Measurements from ENCODE around the gene MYRFL. TPM values are rescaled to one million over a fixed set of nuclear protein-coding genes. Genes with fewer than 3 reads are reported as not detected.

MYRFL gene
- total and polyA plus RNA-seq, 5 donors = 0.05 to 0.36 (median 0.20) TPM; not detected in 2

GRCh38 chr12:69913526-69913925 is 88.5 kb downstream of the MYRFL start:
- 54% methylated on average over 3 of the region's 3 CpGs for WGBS
- no peaks in the 10 kb centered on the region for H3K9me3 ChIP-seq (ENCODE audit: control insufficient read depth, low read length)
- ATAC-seq = no peak

GRCh38 chr12:69915964-69916363 is 90.9 kb downstream of the MYRFL start:
- Histone ChIP-seq H3K4me3 (ENCODE audit: low read length) (no peak overlapping the region), H3K9me3 (ENCODE audit: control insufficient read depth, low read length) (no peaks in the 10 kb centered on the region), H3K27ac (ENCODE audit: low read length) (no peak overlapping the region), H3K27me3 (ENCODE audit: control insufficient read depth, insufficient read depth) (no peaks in the 10 kb centered on the region), H3K4me1 (ENCODE audit: control insufficient read depth, insufficient read depth, low read length) (no peaks in the 10 kb centered on the region)
- DNase-seq = no peak
- 80% methylated on average over 2 of the region's 2 CpGs for WGBS
- no peak for ATAC-seq
- intact Hi-C loops (cut with DNase I) = no loop called here

More at GRCh38 chr12:69913526-69913925, 88.5 kb downstream of the MYRFL start:
- H3K27me3 ChIP-seq (ENCODE audit: control insufficient read depth, insufficient read depth) = no peaks in the 10 kb centered on the region
- H3K27ac ChIP-seq (ENCODE audit: low read length) = no peak overlapping the region
- intact Hi-C loops (cut with DNase I) = no loop called here
- DNase-seq = no peak
- no peak overlapping the region for H3K4me3 ChIP-seq (ENCODE audit: low read length)
- H3K4me1 ChIP-seq (ENCODE audit: control insufficient read depth, insufficient read depth, low read length) = no peaks in the 10 kb centered on the region

DNA sequence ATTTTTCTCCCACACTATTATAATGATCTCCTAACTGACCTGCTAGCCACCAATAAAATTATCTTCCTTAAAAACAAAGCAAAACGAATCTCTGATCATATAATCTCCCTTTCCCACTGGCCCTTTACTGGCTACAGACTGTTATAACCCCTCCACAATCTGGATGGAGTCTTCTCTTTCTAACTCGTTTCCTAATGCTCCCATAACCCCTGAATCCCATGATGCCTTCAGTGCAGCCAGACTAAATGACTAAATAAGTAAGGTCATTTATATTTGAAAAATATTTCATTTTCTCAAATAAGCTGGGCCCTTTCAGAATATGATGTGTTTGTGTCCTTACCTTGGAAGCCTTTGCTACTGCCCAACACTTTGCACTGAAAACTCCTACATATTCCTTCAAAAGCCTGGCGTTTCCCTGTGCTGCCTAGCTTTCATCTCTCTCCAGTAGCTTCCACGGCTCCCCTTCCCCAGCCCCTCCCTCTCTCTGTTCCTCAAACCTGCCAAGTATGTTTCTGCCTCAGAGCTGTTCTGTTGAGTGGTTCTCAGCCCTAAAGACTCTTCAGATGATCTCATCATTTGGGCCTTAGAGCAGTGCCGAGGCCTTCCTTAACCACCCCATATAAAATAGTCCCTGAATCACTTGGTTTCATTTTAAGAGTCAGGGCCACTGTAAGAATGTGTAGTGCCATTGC is 91.7 kb downstream of the MYRFL start:
- H3K9me3 ChIP-seq (ENCODE audit: control insufficient read depth, low read length) = no peaks in the 10 kb centered on the region
- H3K27me3 ChIP-seq (ENCODE audit: control insufficient read depth, insufficient read depth) = no peaks in the 10 kb centered on the region
- no peak overlapping the region for H3K4me3 ChIP-seq (ENCODE audit: low read length)
- H3K4me1 ChIP-seq (ENCODE audit: control insufficient read depth, insufficient read depth, low read length) = no peaks in the 10 kb centered on the region
- intact Hi-C loops (cut with DNase I) = no loop called here
- H3K27ac ChIP-seq (ENCODE audit: low read length) = no peak overlapping the region
- ATAC-seq (peak; percentile 86 to 88), DNase-seq (peak in 1 of 3 donors; percentile 43)
- 36% methylated on average over 5 of the region's 5 CpGs for WGBS

GRCh38 chr12:69918287-69918686 is 93.3 kb downstream of the MYRFL start:
- no peak for DNase-seq
- H3K4me3 ChIP-seq (ENCODE audit: low read length) = no peak overlapping the region
- H3K4me1 ChIP-seq (ENCODE audit: control insufficient read depth, insufficient read depth, low read length) = no peaks in the 10 kb centered on the region
- intact Hi-C loops (cut with DNase I) = no loop called here
- H3K27me3 ChIP-seq (ENCODE audit: control insufficient read depth, insufficient read depth) = no peaks in the 10 kb centered on the region
- 93% methylated on average over 2 of the region's 2 CpGs for WGBS
- H3K27ac ChIP-seq (ENCODE audit: low read length) = no peak overlapping the region
- no peak for ATAC-seq
- no peaks in the 10 kb centered on the region for H3K9me3 ChIP-seq (ENCODE audit: control insufficient read depth, low read length)

- DNase-seq (no peak), ATAC-seq (no peak)
- no peaks in the 10 kb centered on the region for H3K27me3 ChIP-seq (ENCODE audit: control insufficient read depth, insufficient read depth)
- H3K9me3 ChIP-seq (ENCODE audit: control insufficient read depth, low read length) = no peaks in the 10 kb centered on the region
- no peaks in the 10 kb centered on the region for H3K4me1 ChIP-seq (ENCODE audit: control insufficient read depth, insufficient read depth, low read length)
- WGBS = 61% methylated on average over 3 of the region's 3 CpGs
- intact Hi-C loops (cut with DNase I) = no loop called here
- H3K27ac ChIP-seq (ENCODE audit: low read length) = no peak overlapping the region
- H3K4me3 ChIP-seq (ENCODE audit: low read length) = no peak overlapping the region
Measured at GRCh38 chr12:69919495-69919894, 94.5 kb downstream of the MYRFL start.

DNA sequence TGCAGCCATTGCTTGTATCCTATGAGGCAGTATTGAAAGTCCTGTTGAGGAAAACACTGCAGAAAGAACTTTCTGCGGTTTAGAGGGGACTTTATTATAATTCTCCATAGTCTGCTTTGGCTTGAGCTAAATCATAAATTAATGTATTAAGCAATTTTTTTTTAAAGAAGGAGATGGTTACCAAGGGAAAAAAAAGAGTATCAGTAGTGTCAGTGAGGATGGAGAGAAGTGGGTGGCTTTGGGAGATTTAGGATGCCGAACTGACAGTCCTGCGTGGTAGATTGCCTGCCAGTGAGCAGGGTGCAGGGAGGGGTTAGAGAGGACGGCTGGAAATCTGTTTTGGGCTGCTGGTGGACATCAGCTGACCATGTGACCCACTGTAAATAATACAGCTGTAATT is 96.8 kb downstream of the MYRFL start:
- Histone ChIP-seq H3K9me3 (ENCODE audit: control insufficient read depth, low read length) (no peaks in the 10 kb centered on the region), H3K4me3 (ENCODE audit: low read length) (no peak overlapping the region), H3K4me1 (ENCODE audit: control insufficient read depth, insufficient read depth, low read length) (no peaks in the 10 kb centered on the region), H3K27ac (ENCODE audit: low read length) (no peak overlapping the region), H3K27me3 (ENCODE audit: control insufficient read depth, insufficient read depth) (no peaks in the 10 kb centered on the region)
- DNase-seq (no peak), ATAC-seq (no peak)
- 57% methylated on average over 4 of the region's 4 CpGs for WGBS
- intact Hi-C loops (cut with DNase I) = no loop called here

- intact Hi-C loops (cut with DNase I) = no loop called here
Measured at GRCh38 chr12:69922999-69923398, 98.0 kb downstream of the MYRFL start.

DNA sequence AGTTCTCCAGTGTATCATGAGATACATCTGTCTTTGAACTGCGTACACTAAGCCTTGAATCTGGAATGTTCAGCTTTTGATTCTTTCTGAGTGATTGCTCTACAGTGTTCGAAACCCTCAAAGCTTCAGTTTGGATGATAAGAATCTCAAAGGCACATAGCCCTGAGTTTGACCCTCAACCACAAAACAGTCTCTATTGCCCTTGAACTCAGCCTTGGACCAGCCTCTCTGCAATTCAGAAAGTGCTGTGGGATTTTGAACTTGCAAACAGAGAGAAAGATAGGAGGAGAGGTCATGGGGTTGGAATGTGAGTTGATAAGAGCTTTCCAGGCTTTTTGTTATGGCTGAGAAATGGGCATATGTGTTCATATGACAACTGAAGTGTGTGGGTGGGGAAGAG is 100.3 kb downstream of the MYRFL start:
- ATAC-seq = no peak
- Histone ChIP-seq H3K4me1 (ENCODE audit: control insufficient read depth, insufficient read depth, low read length) (no peaks in the 10 kb centered on the region), H3K27ac (ENCODE audit: low read length) (no peak overlapping the region), H3K27me3 (ENCODE audit: control insufficient read depth, insufficient read depth) (no peaks in the 10 kb centered on the region), H3K9me3 (ENCODE audit: control insufficient read depth, low read length) (no peaks in the 10 kb centered on the region), H3K4me3 (ENCODE audit: low read length) (no peak overlapping the region)
- intact Hi-C loops (cut with DNase I) = no loop called here
- DNase-seq = no peak
- 78% methylated on average over 2 of the region's 2 CpGs for whole genome bisulfite sequencing

More at GRCh38 chr12:69922999-69923398, 98.0 kb downstream of the MYRFL start:
- ATAC-seq = no peak
- Histone ChIP-seq H3K4me1 (ENCODE audit: control insufficient read depth, insufficient read depth, low read length) (no peaks in the 10 kb centered on the region), H3K9me3 (ENCODE audit: control insufficient read depth, low read length) (no peaks in the 10 kb centered on the region), H3K27ac (ENCODE audit: low read length) (no peak overlapping the region), H3K4me3 (ENCODE audit: low read length) (no peak overlapping the region), H3K27me3 (ENCODE audit: control insufficient read depth, insufficient read depth) (no peaks in the 10 kb centered on the region)
- no peak for DNase-seq

DNA sequence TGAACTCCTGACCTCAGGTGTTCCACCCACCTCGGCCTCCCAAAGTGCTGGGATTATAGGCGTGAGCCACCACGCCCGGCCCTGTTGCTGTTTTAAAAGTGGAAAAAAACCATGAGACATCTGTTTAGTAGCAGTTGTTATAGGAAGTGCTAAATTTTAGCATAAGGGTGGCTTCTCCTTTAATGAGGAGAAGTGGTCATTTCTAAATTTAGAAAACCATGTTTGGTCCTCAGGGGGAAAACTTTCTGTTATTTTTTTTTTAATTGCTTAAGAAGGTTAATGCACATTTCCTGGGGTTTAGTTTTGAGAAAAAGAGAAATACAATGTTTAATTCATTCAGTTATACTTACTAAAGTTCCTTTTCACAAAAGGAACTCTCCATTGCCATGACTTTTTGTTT is 102.1 kb downstream of the MYRFL start:
- 88% methylated on average over 4 of the region's 4 CpGs for WGBS
- Histone ChIP-seq H3K4me1 (ENCODE audit: control insufficient read depth, insufficient read depth, low read length) (no peaks in the 10 kb centered on the region), H3K4me3 (ENCODE audit: low read length) (no peak overlapping the region), H3K27ac (ENCODE audit: low read length) (no peak overlapping the region), H3K27me3 (ENCODE audit: control insufficient read depth, insufficient read depth) (no peaks in the 10 kb centered on the region), H3K9me3 (ENCODE audit: control insufficient read depth, low read length) (no peaks in the 10 kb centered on the region)
- no peak for ATAC-seq
- intact Hi-C loops (cut with DNase I) = no loop called here
- no peak for DNase-seq

GRCh38 chr12:69929125-69929524 is 104.1 kb downstream of the MYRFL start:
- DNase-seq (no peak), ATAC-seq (no peak)
- H3K27ac ChIP-seq (ENCODE audit: low read length) = no peak overlapping the region
- H3K4me1 ChIP-seq (ENCODE audit: control insufficient read depth, insufficient read depth, low read length) = no peaks in the 10 kb centered on the region
- H3K27me3 ChIP-seq (ENCODE audit: control insufficient read depth, insufficient read depth) = no peaks in the 10 kb centered on the region
- H3K9me3 ChIP-seq (ENCODE audit: control insufficient read depth, low read length) = no peaks in the 10 kb centered on the region
- intact Hi-C loops (cut with DNase I) = no loop called here
- 79% methylated on average over 2 of the region's 2 CpGs for WGBS
- H3K4me3 ChIP-seq (ENCODE audit: low read length) = no peak overlapping the region

GRCh38 chr12:69929531-69929930 is 104.5 kb downstream of the MYRFL start:
- intact Hi-C loops (cut with DNase I) = no loop called here
- ATAC-seq = no peak
- H3K4me1 ChIP-seq (ENCODE audit: control insufficient read depth, insufficient read depth, low read length) = no peaks in the 10 kb centered on the region
- WGBS = 36% methylated on average over 3 of the region's 3 CpGs
- no peak overlapping the region for H3K27ac ChIP-seq (ENCODE audit: low read length)
- H3K9me3 ChIP-seq (ENCODE audit: control insufficient read depth, low read length) = no peaks in the 10 kb centered on the region
- no peak for DNase-seq
- no peak overlapping the region for H3K4me3 ChIP-seq (ENCODE audit: low read length)
- no peaks in the 10 kb centered on the region for H3K27me3 ChIP-seq (ENCODE audit: control insufficient read depth, insufficient read depth)

- WGBS = 33% methylated on average over 2 of the region's 2 CpGs
- peaks cover 4% of the 10 kb centered on the region for H3K4me1 ChIP-seq (ENCODE audit: control insufficient read depth, insufficient read depth, low read length)
- intact Hi-C loops (cut with DNase I) = no loop called here
- H3K9me3 ChIP-seq (ENCODE audit: control insufficient read depth, low read length) = no peaks in the 10 kb centered on the region
- no peak for DNase-seq
- H3K27me3 ChIP-seq (ENCODE audit: control insufficient read depth, insufficient read depth) = no peaks in the 10 kb centered on the region
- no peak for ATAC-seq
- H3K27ac ChIP-seq (ENCODE audit: low read length) = no peak overlapping the region
- H3K4me3 ChIP-seq (ENCODE audit: low read length) = no peak overlapping the region
Measured at GRCh38 chr12:69931569-69931968, 106.5 kb downstream of the MYRFL start.
